HEK293 (cell line): ENCODE measurements around the gene STYXL1.

Experiments
- CTCF ChIA-PET: fragments of 350-600 bp; formaldehyde crosslinking; extraction: SDS; loops from one replicate; lab custom pipeline; 2021; ENCODE audit warnings: antibody characterized with exemption; lab: Yijun Ruan, JAX
- POLR2A ChIA-PET: fragments of 300-600 bp; formaldehyde crosslinking; extraction: SDS; loops from one replicate; lab custom pipeline; 2020; ENCODE audit warnings: antibody characterized with exemption, inconsistent platforms; lab: Yijun Ruan, JAX
- H3K27ac ChIP-seq: fragments of 200-500 bp; sonication (Bioruptor generic); 2 replicates; pipeline ENCODE4 v1.5.1; 2014; ENCODE audit warnings: low read depth, low read length, control low read depth, inconsistent platforms; ENCODE audit errors: extremely low read depth
- H3K36me3 ChIP-seq, 2 experiments: fragments of 200-500 bp in 1 of 2; sonication (Bioruptor generic) in 1 of 2; 1 replicate in 1 of 2; 2 replicates in 1 of 2; pipeline ENCODE4 v1.5.1; 2014 to 2017; ENCODE audit warnings: inconsistent platforms in 2 of 2, low read length in 2 of 2; ENCODE audit not compliant: control insufficient read depth in 2 of 2, insufficient read depth in 1 of 2
- H3K4me1 ChIP-seq: fragments of 200-500 bp; sonication (Bioruptor generic); 2 replicates; pipeline ENCODE4 v1.5.1; 2014; ENCODE audit warnings: mild to moderate bottlenecking, low read length, inconsistent platforms; ENCODE audit not compliant: control insufficient read depth, insufficient read depth
- H3K4me3 ChIP-seq: 2 replicates; pipeline ENCODE4 v1.5.1; 2011; ENCODE audit warnings: low read depth, mild to moderate bottlenecking, control low read depth, low read length, moderate library complexity
- H3K9me3 ChIP-seq: fragments of 200-500 bp; sonication (Bioruptor generic); 2 replicates; pipeline ENCODE4 v1.5.1; 2014; ENCODE audit warnings: low read depth, low read length, inconsistent platforms; ENCODE audit not compliant: control insufficient read depth, insufficient read depth
- CTCF ChIP-seq: fragments of 450-650 bp; formaldehyde crosslinking; IDR thresholded peaks from 2 replicates; pipeline ENCODE4 v1.5.1; 2016; ENCODE audit warnings: missing biosample characterization, missing genetic modification characterization
- ELK4 ChIP-seq: IDR thresholded peaks from 2 replicates; pipeline ENCODE4 v1.6.1; 2011; ENCODE audit warnings: mild to moderate bottlenecking, low read depth, low read length, borderline replicate concordance
- FEZF1 ChIP-seq: fragments of 450-650 bp; formaldehyde crosslinking; IDR thresholded peaks from 2 replicates; pipeline ENCODE4 v1.5.1; 2016; ENCODE audit warnings: missing biosample characterization, missing genetic modification characterization
- TSHZ1 ChIP-seq: fragments of 450-650 bp; formaldehyde crosslinking; IDR thresholded peaks from 2 replicates; pipeline ENCODE4 v1.5.1; 2016; ENCODE audit warnings: missing biosample characterization, missing genetic modification characterization, borderline replicate concordance
- ZBTB6 ChIP-seq: fragments of 450-650 bp; formaldehyde crosslinking; IDR thresholded peaks from 2 replicates; pipeline ENCODE4 v1.5.1; 2017; ENCODE audit warnings: missing biosample characterization, missing genetic modification characterization
- ZNF121 ChIP-seq: fragments of 450-650 bp; formaldehyde crosslinking; IDR thresholded peaks from 2 replicates; pipeline ENCODE4 v1.5.1; 2016; ENCODE audit warnings: missing biosample characterization, missing genetic modification characterization
- ZNF174 ChIP-seq: fragments of 450-650 bp; formaldehyde crosslinking; IDR thresholded peaks from 2 replicates; pipeline ENCODE4 v1.5.0; 2017; ENCODE audit warnings: missing biosample characterization, mild to moderate bottlenecking, missing genetic modification characterization
- ZNF2 ChIP-seq: fragments of 450-650 bp; formaldehyde crosslinking; IDR thresholded peaks from 2 replicates; pipeline ENCODE4 v1.5.1; 2016; ENCODE audit warnings: missing biosample characterization, missing genetic modification characterization
- ZNF248 ChIP-seq: fragments of 450-650 bp; formaldehyde crosslinking; IDR thresholded peaks from 2 replicates; pipeline ENCODE4 v1.5.1; 2017; ENCODE audit warnings: missing biosample characterization, missing genetic modification characterization
- ZNF280D ChIP-seq: fragments of 450-650 bp; formaldehyde crosslinking; IDR thresholded peaks from 2 replicates; pipeline ENCODE4 v1.5.1; 2016; ENCODE audit warnings: missing biosample characterization, missing genetic modification characterization
- ZNF426 ChIP-seq: fragments of 450-650 bp; formaldehyde crosslinking; IDR thresholded peaks from 2 replicates; pipeline ENCODE4 v1.5.1; 2017; ENCODE audit warnings: missing biosample characterization, missing genetic modification characterization, mild to moderate bottlenecking, inconsistent platforms, moderate library complexity
- ZNF433 ChIP-seq: fragments of 450-650 bp; formaldehyde crosslinking; IDR thresholded peaks from 2 replicates; pipeline ENCODE4 v1.5.1; 2016; ENCODE audit warnings: missing biosample characterization, missing genetic modification characterization, low read depth
- ZNF670 ChIP-seq: fragments of 450-650 bp; formaldehyde crosslinking; IDR thresholded peaks from 2 replicates; pipeline ENCODE4 v1.5.1; 2016; ENCODE audit warnings: missing biosample characterization, missing genetic modification characterization, low read depth
- ZNF776 ChIP-seq: fragments of 450-650 bp; formaldehyde crosslinking; IDR thresholded peaks from 2 replicates; pipeline ENCODE4 v1.5.0; 2017; ENCODE audit warnings: missing biosample characterization, missing genetic modification characterization, borderline replicate concordance
- ZNF830 ChIP-seq: fragments of 450-650 bp; IDR thresholded peaks from 2 replicates; pipeline ENCODE4 v1.5.0; 2018; ENCODE audit warnings: missing biosample characterization, missing genetic modification characterization, low read depth, mild to moderate bottlenecking, moderate library complexity
- ZSCAN4 ChIP-seq: fragments of 450-650 bp; formaldehyde crosslinking; IDR thresholded peaks from 2 replicates; pipeline ENCODE4 v1.5.1; 2017; ENCODE audit warnings: missing biosample characterization, missing genetic modification characterization
- ZXDB ChIP-seq: fragments of 450-650 bp; formaldehyde crosslinking; IDR thresholded peaks from 2 replicates; pipeline ENCODE4 v1.5.1; 2016; ENCODE audit warnings: missing biosample characterization, missing genetic modification characterization

STYXL1 gene

GRCh38 chr7:75992083-75992755, 55.6 kb downstream of the STYXL1 start:
- H3K36me3 ChIP-seq, result peaks cover 5 to 16% of the 10 kb centered on the region in 2 experiments; a peak in 2 of 3 replicates
- no peak overlapping the region for H3K27ac ChIP-seq
- ChIA-PET POLR2A (no interaction called here), CTCF (interaction anchor here (0.5 to 1.4 kb wide), 3 partner anchors 64 to 276 kb away, joined by 3 to 4 read pairs (median 4); no protein-coding TSS in a partner anchor)
- H3K4me1 ChIP-seq, result no peaks in the 10 kb centered on the region
- TF ChIP-seq ZXDB (tag by site-specific recombination) (no peak), ZBTB6 (tag by site-specific recombination) (peak; percentile 50; the same call in 1 of the 2 replicates)
- H3K9me3 ChIP-seq, result no peaks in the 10 kb centered on the region
- no peak overlapping the region for H3K4me3 ChIP-seq

GRCh38 chr7:75991531-75992082, 56.2 kb downstream of the STYXL1 start:
- peaks cover 5 to 21% of the 10 kb centered on the region in 2 experiments; a peak in 2 of 3 replicates for H3K36me3 ChIP-seq
- ChIA-PET POLR2A (interaction anchor here (0.9 to 1.1 kb wide), 2 partner anchors 28 to 76 kb away, joined by 3 to 5 read pairs; no protein-coding TSS in a partner anchor), CTCF (interaction anchor here (0.5 to 1.0 kb wide), 3 partner anchors 27 to 200 kb away, joined by 3 to 4 read pairs (median 3); no protein-coding TSS in a partner anchor)
- H3K27ac ChIP-seq, result no peak overlapping the region
- no peaks in the 10 kb centered on the region for H3K9me3 ChIP-seq
- TF ChIP-seq ELK4 (no peak), ZNF121 (tag by site-specific recombination) (no peak), FEZF1 (no peak), ZNF174 (tag by site-specific recombination) (no peak), ZNF830 (tag by site-specific recombination) (no peak), TSHZ1 (tag by site-specific recombination) (no peak), ZSCAN4 (tag by site-specific recombination) (no peak), ZNF248 (tag by site-specific recombination) (no peak), ZNF670 (tag by site-specific recombination) (no peak), ZNF426 (tag by site-specific recombination) (no peak), ZNF280D (tag by site-specific recombination) (no peak), ZNF776 (tag by site-specific recombination) (no peak), ZNF433 (tag by site-specific recombination) (no peak), CTCF (tag by site-specific recombination) (no peak), ZNF2 (tag by site-specific recombination) (no peak)
- TF ChIP-seq, all 188 proteins: peak for 0
- no peaks in the 10 kb centered on the region for H3K4me1 ChIP-seq
- H3K4me3 ChIP-seq, result no peak overlapping the region
